ENCODE data around the gene RPS3A.

- no peak for TF ChIP-seq CTCF (IDR thresholded peaks at IDR 0.05; ENCODE audit: poor library complexity, severe bottlenecking)
- no peak for TF ChIP-seq EP300 (conservative IDR thresholded peaks at IDR 0.05; ENCODE audit: poor library complexity, severe bottlenecking)
- no peak for TF ChIP-seq MXI1 (conservative IDR thresholded peaks at IDR 0.05; ENCODE audit: poor library complexity, severe bottlenecking)
- TF ChIP-seq RAD21 (conservative IDR thresholded peaks at IDR 0.05): no peak
- TF ChIP-seq TAF1 (IDR thresholded peaks at IDR 0.05; ENCODE audit: low read depth): no peak
- TF ChIP-seq POLR2AphosphoS5 (IDR thresholded peaks at IDR 0.05): no peak
- no peak for TF ChIP-seq EZH2 (IDR thresholded peaks at IDR 0.05; ENCODE audit: borderline replicate concordance, insufficient read depth, low read length, poor library complexity, severe bottlenecking)
- no peak for TF ChIP-seq REST (IDR thresholded peaks at IDR 0.05; ENCODE audit: borderline replicate concordance)
- no peak for TF ChIP-seq SMC3 (conservative IDR thresholded peaks at IDR 0.05; ENCODE audit: poor library complexity)
Measured at GRCh38 chr4:151104621-151105020, 5.2 kb downstream of the RPS3A start.

Measured in neural cell (in vitro differentiated cells).